ENCODE measurements around the gene DEDD. TPM values are rescaled to one million over a fixed set of nuclear protein-coding genes. Genes with fewer than 3 reads are reported as not detected.
A peak's percentile ranks its signal among the peaks of the same experiment; 100 is the strongest.
"Not testable (repeated sequence)": the region's sequence is repeated elsewhere in the genome, so short reads cannot be mapped to it uniquely, and the experiment has no call there.

The DEDD gene
- total RNA-seq, 2 experiments from 2014 or later, result 37.4 to 38.7 TPM

- Mint-ChIP-seq H3K9me3 (no peaks in the 10 kb centered on the region), H3K27ac (peak overlapping the region; percentile 85), H3K4me3 (peak overlapping the region; percentile 37), H3K27me3 (no peaks in the 10 kb centered on the region), H3K4me1 (peaks cover 47% of the 10 kb centered on the region), H3K36me3 (peaks cover 47% of the 10 kb centered on the region)
- no peak for DNase-seq
Measured at GRCh38 chr1:161121042-161121650, 11.3 kb downstream of the DEDD start.

- H3K4me3 Mint-ChIP-seq, result peak overlapping the region; percentile 93
- H3K36me3 Mint-ChIP-seq, result peaks cover 57% of the 10 kb centered on the region
- H3K9me3 Mint-ChIP-seq, result no peaks in the 10 kb centered on the region
- H3K4me1 Mint-ChIP-seq, result peaks cover 59% of the 10 kb centered on the region
- no peaks in the 10 kb centered on the region for H3K27me3 Mint-ChIP-seq
- peak overlapping the region; percentile 90 for H3K27ac Mint-ChIP-seq
- peak; percentile 74 for DNase-seq
Measured at GRCh38 chr1:161119092-161119903, 13.2 kb downstream of the DEDD start.

DNA sequence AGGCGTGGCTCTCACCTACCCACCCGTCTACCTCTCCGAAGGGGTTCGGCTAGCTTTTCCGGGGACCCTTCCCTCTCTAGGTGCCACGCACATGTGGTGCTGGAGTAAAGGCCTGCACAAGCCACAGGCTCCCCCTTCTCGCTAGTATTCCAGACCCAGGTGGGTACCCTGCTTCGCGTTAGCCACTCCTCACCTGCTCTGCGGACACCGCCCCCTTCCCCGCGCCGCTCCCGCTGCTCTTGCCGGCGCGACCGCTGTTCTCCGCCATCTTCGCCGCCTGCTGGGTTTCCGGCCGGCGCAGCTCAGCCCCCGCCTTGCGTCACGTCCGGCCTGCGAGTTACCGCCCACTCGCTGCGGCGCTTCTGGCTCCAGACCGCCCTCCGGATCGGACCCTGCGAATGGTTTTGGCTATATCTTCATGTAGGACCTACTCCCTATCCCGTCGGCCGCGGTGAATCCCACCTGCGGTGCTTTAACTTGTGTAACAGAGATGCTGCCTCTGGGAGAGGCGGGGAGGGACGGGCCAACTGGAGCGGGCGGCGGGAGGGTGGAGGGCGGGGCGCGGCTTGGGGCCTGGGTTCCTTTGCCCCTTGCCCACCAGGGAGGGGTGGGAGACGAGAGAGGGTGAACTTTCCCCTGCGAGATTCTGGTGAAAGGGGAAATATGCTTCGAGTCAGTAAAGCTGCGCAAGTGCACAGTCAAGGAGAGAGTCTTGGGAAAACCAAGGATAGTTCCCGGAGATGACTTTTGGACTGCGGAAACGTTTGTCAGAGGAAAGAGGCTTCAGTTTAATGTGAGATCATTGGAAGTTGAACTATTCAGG, 14.5 kb downstream of the DEDD start, which contains the start of the genes NIT1 and PFDN2:
Gene NIT1, plus strand, starts transcription at position 347 of the 823 bp plus-strand sequence. Its CDS starts 72 bp downstream, at position 419.
Gene PFDN2, minus strand, starts transcription at position 279 of the 823 bp plus-strand sequence. Its CDS starts 11 bp downstream, at position 268.
- peaks cover 61% of the 10 kb centered on the region for H3K36me3 Mint-ChIP-seq
- H3K4me3 Mint-ChIP-seq, result peak within 1 kb of the TSS; percentile 93

GRCh38 chr1:161115961-161116360, 16.5 kb downstream of the DEDD start:
- DNase-seq, H3K27me3 Mint-ChIP-seq, H3K9me3 Mint-ChIP-seq: not testable (repeated sequence)
- peak overlapping the region; percentile 93 for H3K4me3 Mint-ChIP-seq
- H3K27ac Mint-ChIP-seq, result peak overlapping the region; percentile 90
- H3K36me3 Mint-ChIP-seq, result peaks cover 56% of the 10 kb centered on the region
- peaks cover 72% of the 10 kb centered on the region for H3K4me1 Mint-ChIP-seq

More for the DNA sequence above, 14.5 kb downstream of the DEDD start, which contains the start of the genes NIT1 and PFDN2:
- Mint-ChIP-seq H3K27me3 (no peaks in the 10 kb centered on the region), H3K4me1 (peaks cover 72% of the 10 kb centered on the region), H3K27ac (peak within 1 kb of the TSS; percentile 90), H3K9me3 (no peaks in the 10 kb centered on the region)
- peak; percentile 92 for DNase-seq

GRCh38 chr1:161115132-161115711, 17.2 kb downstream of the DEDD start:
- DNase-seq, result peak; percentile 47
- peaks cover 67% of the 10 kb centered on the region for H3K4me1 Mint-ChIP-seq
- H3K36me3 Mint-ChIP-seq, result peaks cover 52% of the 10 kb centered on the region
- H3K9me3 Mint-ChIP-seq, result no peaks in the 10 kb centered on the region
- H3K4me3 Mint-ChIP-seq, result peak overlapping the region; percentile 93
- peak overlapping the region; percentile 90 for H3K27ac Mint-ChIP-seq
- no peaks in the 10 kb centered on the region for H3K27me3 Mint-ChIP-seq

- Mint-ChIP-seq H3K4me3 (peak overlapping the region; percentile 11), H3K27me3 (no peaks in the 10 kb centered on the region)
Measured at GRCh38 chr1:161114556-161114955, 17.9 kb downstream of the DEDD start.

GRCh38 chr1:161113915-161114314, 18.6 kb downstream of the DEDD start:
- no peak for DNase-seq
- Mint-ChIP-seq H3K27me3 (no peaks in the 10 kb centered on the region), H3K27ac (peak overlapping the region; percentile 54), H3K36me3 (peaks cover 45% of the 10 kb centered on the region), H3K4me1 (peaks cover 54% of the 10 kb centered on the region), H3K4me3 (no peak overlapping the region), H3K9me3 (no peaks in the 10 kb centered on the region)

More at GRCh38 chr1:161114556-161114955, 17.9 kb downstream of the DEDD start:
- Mint-ChIP-seq H3K9me3 (no peaks in the 10 kb centered on the region), H3K4me1 (peaks cover 60% of the 10 kb centered on the region), H3K27ac (peak overlapping the region; percentile 90), H3K36me3 (peaks cover 47% of the 10 kb centered on the region)
- no peak for DNase-seq

DNA sequence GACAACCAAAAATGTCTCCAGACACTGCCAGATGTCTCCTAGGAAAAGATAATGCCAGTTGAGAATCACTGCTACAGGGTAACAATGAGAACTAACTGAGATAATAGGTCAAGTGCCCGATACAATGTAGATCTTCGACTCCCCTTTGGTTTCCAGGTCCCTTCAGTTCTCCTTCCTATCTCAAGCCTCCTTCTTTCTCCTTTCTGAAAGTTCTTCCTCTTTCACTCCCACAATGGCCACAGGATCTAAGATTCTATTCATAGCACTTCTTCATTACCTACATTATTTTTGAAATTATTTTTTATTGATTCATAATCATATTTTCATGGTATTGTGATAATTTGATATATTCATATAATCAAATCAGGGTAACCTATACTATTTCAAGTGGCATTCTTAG, 20.9 kb downstream of the DEDD start:
- no peaks in the 10 kb centered on the region for H3K27me3 Mint-ChIP-seq
- H3K4me1 Mint-ChIP-seq, result peaks cover 47% of the 10 kb centered on the region
- no peaks in the 10 kb centered on the region for H3K9me3 Mint-ChIP-seq
- DNase-seq, result no peak
- no peak overlapping the region for H3K27ac Mint-ChIP-seq
- no peak overlapping the region for H3K4me3 Mint-ChIP-seq
- H3K36me3 Mint-ChIP-seq, result peaks cover 42% of the 10 kb centered on the region

DNA sequence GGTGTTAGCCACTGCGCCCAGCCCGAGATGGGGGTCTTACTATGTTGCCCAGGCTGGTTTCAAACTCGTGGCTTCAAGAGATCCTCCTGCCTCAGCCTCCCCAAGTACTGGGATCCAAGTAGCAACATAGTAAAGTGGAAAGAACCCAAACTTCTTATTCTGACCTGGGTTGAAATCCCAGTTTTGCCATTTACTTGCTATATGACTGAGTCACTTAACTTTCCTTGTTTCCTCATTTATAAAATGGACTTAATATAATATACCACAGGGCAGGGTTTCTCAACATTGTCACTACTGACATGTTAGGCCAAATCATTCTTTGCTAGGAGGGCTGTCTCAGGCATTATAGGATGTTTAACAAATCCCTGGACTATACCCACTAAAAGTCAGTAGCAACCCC, 21.4 kb downstream of the DEDD start:
- Mint-ChIP-seq H3K9me3 (peaks cover 1% of the 10 kb centered on the region), H3K27me3 (no peaks in the 10 kb centered on the region), H3K4me1 (peaks cover 45% of the 10 kb centered on the region), H3K4me3 (no peak overlapping the region), H3K27ac (no peak overlapping the region), H3K36me3 (peaks cover 42% of the 10 kb centered on the region)
- DNase-seq, result no peak

GRCh38 chr1:161106431-161106830, 26.0 kb downstream of the DEDD start:
- H3K4me1 Mint-ChIP-seq, result peaks cover 22% of the 10 kb centered on the region

GRCh38 chr1:161100556-161100955, 31.9 kb downstream of the DEDD start:
- Mint-ChIP-seq H3K36me3 (peaks cover 19% of the 10 kb centered on the region), H3K4me1 (peaks cover 49% of the 10 kb centered on the region), H3K27ac (no peak overlapping the region), H3K4me3 (no peak overlapping the region), H3K9me3 (no peaks in the 10 kb centered on the region), H3K27me3 (no peaks in the 10 kb centered on the region)
- DNase-seq, result no peak

More at GRCh38 chr1:161106431-161106830, 26.0 kb downstream of the DEDD start:
- DNase-seq, result no peak
- H3K9me3 Mint-ChIP-seq, result peaks cover 1% of the 10 kb centered on the region
- no peak overlapping the region for H3K4me3 Mint-ChIP-seq
- peaks cover 24% of the 10 kb centered on the region for H3K36me3 Mint-ChIP-seq
- H3K27me3 Mint-ChIP-seq, result no peaks in the 10 kb centered on the region
- H3K27ac Mint-ChIP-seq, result no peak overlapping the region

DNA sequence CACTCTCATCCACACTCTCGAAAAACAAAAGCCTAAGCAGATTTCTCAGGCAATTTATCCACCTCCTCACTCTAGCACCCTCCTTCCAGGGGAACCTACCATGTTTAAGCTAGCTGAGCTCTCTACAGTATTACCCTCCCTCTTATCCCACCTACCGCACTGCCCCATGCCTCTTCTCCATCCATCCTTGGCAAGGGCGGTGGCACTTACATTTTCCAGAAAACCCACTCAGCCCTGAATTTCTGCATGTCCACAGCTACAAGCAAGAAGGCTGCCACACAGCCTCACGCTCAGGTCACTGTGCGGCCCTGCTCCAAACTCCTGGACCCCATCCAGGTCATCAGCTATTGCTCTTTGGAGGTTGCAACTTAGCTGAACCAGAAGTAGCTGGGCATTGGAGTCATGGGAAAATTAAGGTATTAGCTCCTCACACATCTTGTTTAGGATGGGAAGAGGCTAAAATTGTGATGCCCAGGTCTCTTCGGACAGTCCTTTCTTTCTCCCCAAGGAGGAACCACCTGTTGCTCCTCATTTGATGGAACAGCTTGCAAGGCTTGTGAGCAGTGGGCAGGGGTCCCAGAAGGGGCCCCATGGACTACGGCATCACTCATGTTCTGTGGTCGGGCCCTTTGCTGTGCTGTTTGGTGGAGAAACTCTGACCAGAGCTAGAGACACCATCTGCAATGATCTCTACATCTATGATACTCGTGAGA, 33.2 kb downstream of the DEDD start:
- no peak for DNase-seq
- H3K4me3 Mint-ChIP-seq, result peak overlapping the region; percentile 60
- peaks cover 15% of the 10 kb centered on the region for H3K36me3 Mint-ChIP-seq
- peaks cover 43% of the 10 kb centered on the region for H3K4me1 Mint-ChIP-seq
- H3K27me3 Mint-ChIP-seq, result no peaks in the 10 kb centered on the region
- no peaks in the 10 kb centered on the region for H3K9me3 Mint-ChIP-seq
- no peak overlapping the region for H3K27ac Mint-ChIP-seq

DNA sequence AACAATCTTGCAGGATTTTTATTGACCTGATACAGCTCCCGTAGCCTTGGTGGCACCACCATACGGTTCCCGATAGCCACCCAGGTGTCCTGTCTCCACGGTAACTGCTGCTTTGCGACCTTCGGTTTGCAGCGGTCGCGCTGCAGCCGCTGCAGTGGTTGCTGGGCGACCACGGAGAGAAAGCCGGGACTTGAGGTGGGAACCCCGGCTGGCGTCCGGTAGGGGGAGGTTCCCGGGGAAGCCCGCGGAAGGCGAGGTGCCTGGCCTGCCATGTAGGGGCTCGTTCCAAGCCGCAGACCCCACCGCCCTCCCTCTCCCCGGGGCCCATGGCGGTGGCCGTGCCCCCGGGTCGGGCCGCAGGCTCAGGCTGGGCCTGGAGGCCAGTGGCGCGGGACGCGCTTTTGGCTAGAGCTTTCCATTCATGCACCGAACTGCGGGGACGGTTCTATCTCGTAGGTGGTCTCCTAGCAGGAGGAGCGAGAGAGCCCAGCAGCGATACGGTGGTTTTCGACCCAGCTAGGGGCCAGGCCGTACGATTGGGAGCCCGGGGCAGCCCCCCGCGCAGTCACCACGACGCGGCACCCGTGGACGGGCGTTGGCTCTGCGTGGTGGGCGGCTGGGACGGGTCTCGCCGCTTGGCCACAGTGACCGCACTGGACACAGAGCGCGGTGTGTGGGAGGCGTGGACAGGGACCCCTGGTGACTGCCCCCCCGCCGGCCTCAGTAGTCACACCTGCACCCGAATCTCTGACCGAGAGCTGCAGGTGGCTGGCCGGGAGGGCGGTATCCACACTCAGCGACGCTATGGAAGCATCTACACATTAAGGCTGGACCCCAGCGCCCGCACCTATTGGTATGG, 34.0 kb downstream of the DEDD start, which contains the start of gene KLHDC9:
Gene KLHDC9, plus strand, starts transcription at position 152 of the 859 bp plus-strand sequence. Its CDS starts 175 bp downstream, at position 327.
- peak within 1 kb of the TSS; percentile 77 for H3K4me3 Mint-ChIP-seq
- H3K4me1 Mint-ChIP-seq, result peaks cover 42% of the 10 kb centered on the region
- H3K36me3 Mint-ChIP-seq, result peaks cover 13% of the 10 kb centered on the region
- H3K27me3 Mint-ChIP-seq, result no peaks in the 10 kb centered on the region
- peak within 1 kb of the TSS; percentile 73 for H3K27ac Mint-ChIP-seq
- no peaks in the 10 kb centered on the region for H3K9me3 Mint-ChIP-seq
- DNase-seq, result peak; percentile 84

Measured in activated naive CD8-positive, alpha-beta T cell treated with anti-CD3 and anti-CD28 coated beads for 36 hours (primary cell).